ENCODE data around the gene HRC. TPM values are rescaled to one million over a fixed set of nuclear protein-coding genes. Genes with fewer than 3 reads are reported as not detected.
"Not testable (repeated sequence)": the region's sequence is repeated elsewhere in the genome, so short reads cannot be mapped to it uniquely, and the experiment has no call there.

The HRC gene
- polyA plus RNA-seq, 1 donor: 1.8 TPM

DNA sequence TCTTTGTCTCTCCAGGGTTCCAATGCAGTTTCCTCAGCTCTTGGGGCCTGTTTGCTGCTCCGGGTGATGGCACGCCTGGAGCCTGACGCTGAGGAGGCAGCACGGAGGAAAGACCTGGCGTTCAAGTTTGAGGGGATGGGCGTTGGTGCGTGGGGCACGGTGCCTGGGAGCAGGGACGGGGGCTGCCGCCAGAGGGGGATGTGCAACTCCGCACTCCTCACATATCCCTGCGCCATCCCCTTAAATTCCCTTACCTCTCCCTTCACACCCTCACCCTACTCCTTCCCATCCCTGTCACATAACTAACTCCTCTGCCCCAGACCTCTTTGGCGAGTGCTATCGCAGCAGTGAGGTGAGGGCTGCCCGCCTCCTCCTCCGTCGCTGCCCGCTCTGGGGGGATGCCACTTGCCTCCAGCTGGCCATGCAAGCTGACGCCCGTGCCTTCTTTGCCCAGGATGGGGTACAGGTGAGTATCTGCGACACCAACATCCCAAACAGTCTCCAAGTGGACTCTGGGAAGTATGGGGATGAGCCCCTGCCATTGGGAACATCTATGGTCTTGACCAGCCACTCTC, 33.5 kb upstream of the HRC start:
- peaks cover 4% of the 10 kb centered on the region for H3K36me3 ChIP-seq (ENCODE audit: control insufficient read depth, insufficient read depth, low read length)
- no peak overlapping the region for H3K4me3 ChIP-seq (ENCODE audit: low read length)
- no peak overlapping the region for H3K27ac ChIP-seq (ENCODE audit: low read length)
- no peaks in the 10 kb centered on the region for H3K4me1 ChIP-seq (ENCODE audit: control insufficient read depth, insufficient read depth, low read length)
- peaks cover 8% of the 10 kb centered on the region for H3K9me3 ChIP-seq (ENCODE audit: control insufficient read depth, low read depth, low read length)
- no peak for DNase-seq
- peaks cover 27% of the 10 kb centered on the region for H3K27me3 ChIP-seq (ENCODE audit: control insufficient read depth, insufficient read depth, low read length)
- WGBS (ENCODE audit: insufficient coverage, low lambda C conversion rate): no CpG with 5 or more reads among the region's 21 CpGs

DNA sequence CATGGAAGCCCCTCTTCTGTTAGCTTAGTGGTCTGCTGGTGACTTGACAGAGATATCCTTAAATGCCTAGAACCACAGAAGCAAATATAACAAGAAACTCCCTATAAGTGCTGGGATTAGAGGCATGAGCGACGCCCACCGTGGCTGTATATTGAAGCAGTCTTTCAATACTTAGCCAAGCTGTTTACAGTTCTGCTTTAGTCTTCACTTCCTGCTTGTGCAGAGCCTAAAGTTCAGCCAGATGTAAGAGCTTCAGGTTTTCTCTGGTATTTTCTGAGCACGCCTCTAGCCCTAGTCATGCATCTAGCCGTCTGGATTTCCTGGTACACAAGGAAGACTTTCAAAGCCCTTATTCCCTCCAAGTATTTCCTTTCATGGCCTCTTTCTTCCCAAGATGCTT, 30.9 kb upstream of the HRC start:
- Histone ChIP-seq H3K27me3 (ENCODE audit: control insufficient read depth, insufficient read depth, low read length) (peaks cover 32% of the 10 kb centered on the region), H3K9me3 (ENCODE audit: control insufficient read depth, low read depth, low read length) (peaks cover 26% of the 10 kb centered on the region), H3K27ac (ENCODE audit: low read length) (no peak overlapping the region), H3K4me1 (ENCODE audit: control insufficient read depth, insufficient read depth, low read length) (no peaks in the 10 kb centered on the region), H3K4me3 (ENCODE audit: low read length) (no peak overlapping the region), H3K36me3 (ENCODE audit: control insufficient read depth, insufficient read depth, low read length) (peaks cover 4% of the 10 kb centered on the region)
- no CpG with 5 or more reads among the region's 5 CpGs for WGBS (ENCODE audit: insufficient coverage, low lambda C conversion rate)
- no peak for DNase-seq

DNA sequence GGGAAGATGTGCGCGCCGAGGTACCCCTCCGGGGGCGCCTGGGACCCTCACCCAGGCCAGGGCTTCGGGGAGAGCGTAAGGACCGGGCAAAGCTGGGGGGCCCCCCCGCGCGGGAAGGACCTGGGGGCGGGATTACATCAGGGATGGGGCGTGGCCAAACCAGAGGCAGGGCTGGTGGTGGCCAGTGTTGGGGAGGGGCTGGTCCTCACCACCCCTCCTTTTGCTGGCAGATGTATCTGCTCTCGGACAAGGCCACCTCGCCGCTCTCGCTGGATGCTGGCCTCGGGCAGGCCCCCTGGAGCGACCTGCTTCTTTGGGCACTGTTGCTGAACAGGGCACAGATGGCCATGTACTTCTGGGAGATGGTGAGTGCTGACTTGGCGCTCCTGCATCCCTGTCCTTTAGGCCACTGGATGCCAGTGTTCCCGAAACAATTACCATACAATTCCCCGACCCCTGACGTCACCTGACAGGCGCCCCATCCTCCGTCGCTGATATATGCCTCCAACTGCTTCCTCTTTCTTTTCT, 27.7 kb upstream of the HRC start:
- H3K4me1 ChIP-seq (ENCODE audit: control insufficient read depth, insufficient read depth, low read length): no peaks in the 10 kb centered on the region
- H3K27me3 ChIP-seq (ENCODE audit: control insufficient read depth, insufficient read depth, low read length): peaks cover 20% of the 10 kb centered on the region
- H3K9me3 ChIP-seq (ENCODE audit: control insufficient read depth, low read depth, low read length): peaks cover 26% of the 10 kb centered on the region
- no peak overlapping the region for H3K4me3 ChIP-seq (ENCODE audit: low read length)
- DNase-seq: no peak
- no peak overlapping the region for H3K27ac ChIP-seq (ENCODE audit: low read length)
- peaks cover 2% of the 10 kb centered on the region for H3K36me3 ChIP-seq (ENCODE audit: control insufficient read depth, insufficient read depth, low read length)
- no CpG with 5 or more reads among the region's 26 CpGs for WGBS (ENCODE audit: insufficient coverage, low lambda C conversion rate)

DNA sequence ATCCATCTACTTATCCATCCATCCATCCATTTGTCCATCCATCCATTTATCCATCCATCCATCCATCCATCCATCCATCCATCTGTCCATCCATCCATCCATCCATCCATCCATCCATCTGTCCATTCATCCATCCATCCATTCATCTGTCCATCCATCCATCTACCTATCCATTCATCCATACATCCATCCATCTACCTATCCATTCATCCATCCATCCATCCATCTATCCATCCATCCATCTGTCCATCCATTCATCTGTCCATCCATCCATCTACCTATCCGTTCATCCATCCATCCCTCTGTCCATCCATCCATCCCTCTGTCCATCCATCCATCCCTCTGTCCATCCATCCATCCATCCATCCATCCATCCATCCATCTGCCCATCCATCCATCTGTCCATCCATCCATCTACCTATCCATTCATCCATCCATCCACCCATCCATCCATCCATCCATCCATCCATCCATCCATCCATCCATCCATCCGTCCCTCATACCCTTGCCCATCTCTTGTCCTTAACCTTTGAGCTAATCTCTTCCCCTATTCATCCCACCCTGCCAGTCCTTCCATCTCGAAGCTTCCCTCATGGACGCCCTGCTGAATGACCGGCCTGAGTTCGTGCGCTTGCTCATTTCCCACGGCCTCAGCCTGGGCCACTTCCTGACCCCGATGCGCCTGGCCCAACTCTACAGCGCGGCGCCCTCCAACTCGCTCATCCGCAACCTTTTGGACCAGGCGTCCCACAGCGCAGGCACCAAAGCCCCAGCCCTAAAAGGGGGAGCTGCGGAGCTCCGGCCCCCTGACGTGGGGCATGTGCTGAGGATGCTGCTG, 27.0 kb upstream of the HRC start:
- H3K36me3 ChIP-seq (ENCODE audit: control insufficient read depth, insufficient read depth, low read length); H3K4me1 ChIP-seq (ENCODE audit: control insufficient read depth, insufficient read depth, low read length); H3K4me3 ChIP-seq (ENCODE audit: low read length); H3K27ac ChIP-seq (ENCODE audit: low read length); DNase-seq: not testable (repeated sequence)
- 89% methylated on average over 1 of the region's 20 CpGs for WGBS (ENCODE audit: insufficient coverage, low lambda C conversion rate)
- H3K27me3 ChIP-seq (ENCODE audit: control insufficient read depth, insufficient read depth, low read length): peaks cover 17% of the 10 kb centered on the region
- peaks cover 26% of the 10 kb centered on the region for H3K9me3 ChIP-seq (ENCODE audit: control insufficient read depth, low read depth, low read length)

DNA sequence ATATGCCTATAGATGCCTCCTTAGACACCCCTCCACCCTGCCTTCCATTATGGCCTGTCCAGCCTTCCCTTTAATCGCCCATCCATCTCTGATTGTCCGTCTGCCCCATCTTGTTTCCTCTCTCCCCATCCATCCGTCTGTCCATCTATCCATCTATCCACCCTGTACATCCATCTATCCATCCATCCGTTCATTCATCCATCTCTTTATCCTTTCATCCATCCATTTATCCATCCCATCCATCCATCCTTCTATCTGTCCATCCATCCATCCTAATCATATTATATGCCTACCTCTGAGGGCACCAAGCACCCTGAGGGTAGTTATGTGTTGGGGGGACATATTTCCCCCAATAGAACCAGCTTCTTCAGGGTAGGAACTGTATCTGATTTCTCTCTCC, 25.5 kb upstream of the HRC start:
- Histone ChIP-seq H3K9me3 (ENCODE audit: control insufficient read depth, low read depth, low read length) (peaks cover 26% of the 10 kb centered on the region), H3K4me1 (ENCODE audit: control insufficient read depth, insufficient read depth, low read length) (no peaks in the 10 kb centered on the region), H3K4me3 (ENCODE audit: low read length) (no peak overlapping the region), H3K27ac (ENCODE audit: low read length) (no peak overlapping the region), H3K36me3 (ENCODE audit: control insufficient read depth, insufficient read depth, low read length) (peaks cover 2% of the 10 kb centered on the region), H3K27me3 (ENCODE audit: control insufficient read depth, insufficient read depth, low read length) (peaks cover 22% of the 10 kb centered on the region)
- 100% methylated on average over 4 of the region's 4 CpGs for WGBS (ENCODE audit: insufficient coverage, low lambda C conversion rate)
- DNase-seq: no peak

DNA sequence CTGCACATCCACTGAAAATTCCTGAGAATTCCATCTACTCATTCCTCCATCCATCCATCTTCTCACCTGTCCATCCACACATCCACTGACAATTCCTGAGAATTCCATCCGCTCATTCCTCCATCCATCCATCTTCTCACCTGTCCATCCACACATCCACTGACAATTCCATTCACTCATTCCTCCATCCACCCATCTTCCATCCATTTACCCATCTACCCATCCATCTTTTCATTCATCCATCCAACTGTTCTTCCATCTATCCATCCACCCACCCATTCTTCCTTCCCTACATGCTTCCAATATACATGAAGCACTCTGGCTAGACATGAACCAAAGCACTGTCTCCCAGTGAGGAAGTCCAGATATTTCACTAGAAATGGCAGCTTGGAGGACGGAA, 18.0 kb upstream of the HRC start:
- Histone ChIP-seq H3K27ac (ENCODE audit: low read length) (no peak overlapping the region), H3K4me3 (ENCODE audit: low read length) (no peak overlapping the region), H3K36me3 (ENCODE audit: control insufficient read depth, insufficient read depth, low read length) (peaks cover 3% of the 10 kb centered on the region), H3K27me3 (ENCODE audit: control insufficient read depth, insufficient read depth, low read length) (peaks cover 28% of the 10 kb centered on the region), H3K4me1 (ENCODE audit: control insufficient read depth, insufficient read depth, low read length) (no peaks in the 10 kb centered on the region), H3K9me3 (ENCODE audit: control insufficient read depth, low read depth, low read length) (no peaks in the 10 kb centered on the region)
- 90% methylated on average over 1 of the region's 2 CpGs for WGBS (ENCODE audit: insufficient coverage, low lambda C conversion rate)
- DNase-seq: no peak

DNA sequence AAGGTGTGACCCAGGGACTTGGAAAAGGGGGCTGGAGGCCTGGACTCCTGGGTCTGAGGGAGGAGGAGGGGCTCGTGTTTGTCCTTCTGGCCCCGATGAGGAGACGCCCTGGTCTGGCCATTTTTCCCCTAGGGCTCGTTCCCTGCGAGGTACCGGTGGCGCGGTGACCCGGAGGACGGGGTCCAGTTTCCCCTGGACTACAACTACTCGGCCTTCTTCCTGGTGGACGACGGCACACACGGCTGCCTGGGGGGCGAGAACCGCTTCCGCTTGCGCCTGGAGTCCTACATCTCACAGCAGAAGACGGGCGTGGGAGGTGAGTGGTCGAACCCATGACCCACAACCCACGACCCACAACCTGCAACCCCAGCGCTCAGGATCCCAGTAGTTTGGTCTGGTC, 13.2 kb upstream of the HRC start:
- Histone ChIP-seq H3K36me3 (ENCODE audit: control insufficient read depth, insufficient read depth, low read length) (peaks cover 2% of the 10 kb centered on the region), H3K4me1 (ENCODE audit: control insufficient read depth, insufficient read depth, low read length) (peaks cover 5% of the 10 kb centered on the region), H3K4me3 (ENCODE audit: low read length) (no peak overlapping the region), H3K9me3 (ENCODE audit: control insufficient read depth, low read depth, low read length) (peaks cover 7% of the 10 kb centered on the region), H3K27me3 (ENCODE audit: control insufficient read depth, insufficient read depth, low read length) (peaks cover 48% of the 10 kb centered on the region), H3K27ac (ENCODE audit: low read length) (no peak overlapping the region)
- DNase-seq: no peak
- no CpG with 5 or more reads among the region's 23 CpGs for WGBS (ENCODE audit: insufficient coverage, low lambda C conversion rate)

DNA sequence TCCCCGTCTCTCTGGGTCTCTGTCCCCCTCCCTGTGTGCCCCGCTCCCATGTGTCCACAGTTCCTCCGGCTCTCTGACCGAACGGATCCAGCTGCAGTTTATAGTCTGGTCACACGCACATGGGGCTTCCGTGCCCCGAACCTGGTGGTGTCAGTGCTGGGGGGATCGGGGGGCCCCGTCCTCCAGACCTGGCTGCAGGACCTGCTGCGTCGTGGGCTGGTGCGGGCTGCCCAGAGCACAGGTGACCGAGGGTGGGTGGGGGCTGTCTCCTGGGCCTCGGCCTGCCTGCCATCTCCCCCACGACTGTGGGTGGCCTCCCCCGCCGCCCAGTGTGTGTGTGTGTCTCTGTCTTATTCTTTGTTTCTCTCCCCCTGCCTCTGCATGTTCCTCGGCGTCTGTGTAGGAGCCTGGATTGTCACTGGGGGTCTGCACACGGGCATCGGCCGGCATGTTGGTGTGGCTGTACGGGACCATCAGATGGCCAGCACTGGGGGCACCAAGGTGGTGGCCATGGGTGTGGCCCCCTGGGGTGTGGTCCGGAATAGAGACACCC, 12.7 kb upstream of the HRC start:
- H3K4me3 ChIP-seq (ENCODE audit: low read length): no peak overlapping the region
- no peak for DNase-seq
- H3K27me3 ChIP-seq (ENCODE audit: control insufficient read depth, insufficient read depth, low read length): peaks cover 45% of the 10 kb centered on the region
- WGBS (ENCODE audit: insufficient coverage, low lambda C conversion rate): no CpG with 5 or more reads among the region's 25 CpGs
- peaks cover 7% of the 10 kb centered on the region for H3K9me3 ChIP-seq (ENCODE audit: control insufficient read depth, low read depth, low read length)
- peaks cover 5% of the 10 kb centered on the region for H3K4me1 ChIP-seq (ENCODE audit: control insufficient read depth, insufficient read depth, low read length)
- no peaks in the 10 kb centered on the region for H3K36me3 ChIP-seq (ENCODE audit: control insufficient read depth, insufficient read depth, low read length)
- no peak overlapping the region for H3K27ac ChIP-seq (ENCODE audit: low read length)

DNA sequence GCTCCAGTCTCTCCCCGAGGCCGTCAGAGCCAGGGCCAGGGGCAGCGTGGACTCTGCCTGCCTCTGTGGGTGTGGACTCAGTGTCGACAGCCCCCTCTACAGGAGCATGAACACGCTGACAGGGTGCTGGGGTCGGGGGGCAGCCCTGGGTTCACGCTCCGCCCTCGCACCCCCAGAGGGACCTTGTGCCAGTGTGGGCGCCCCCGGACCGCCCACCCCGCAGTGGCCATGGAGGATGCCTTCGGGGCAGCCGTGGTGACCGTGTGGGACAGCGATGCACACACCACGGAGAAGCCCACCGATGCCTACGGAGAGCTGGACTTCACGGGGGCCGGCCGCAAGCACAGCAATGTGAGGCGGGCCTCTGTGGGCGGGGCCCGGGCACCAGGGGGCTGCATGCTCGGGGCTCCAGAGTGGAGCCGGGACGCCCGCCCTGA, 10.7 kb upstream of the HRC start:
- WGBS (ENCODE audit: insufficient coverage, low lambda C conversion rate): no CpG with 5 or more reads among the region's 30 CpGs
- H3K4me1 ChIP-seq (ENCODE audit: control insufficient read depth, insufficient read depth, low read length): peaks cover 5% of the 10 kb centered on the region
- peaks cover 7% of the 10 kb centered on the region for H3K9me3 ChIP-seq (ENCODE audit: control insufficient read depth, low read depth, low read length)
- no peak for DNase-seq
- H3K36me3 ChIP-seq (ENCODE audit: control insufficient read depth, insufficient read depth, low read length): no peaks in the 10 kb centered on the region
- no peak overlapping the region for H3K27ac ChIP-seq (ENCODE audit: low read length)
- H3K4me3 ChIP-seq (ENCODE audit: low read length): no peak overlapping the region
- peaks cover 40% of the 10 kb centered on the region for H3K27me3 ChIP-seq (ENCODE audit: control insufficient read depth, insufficient read depth, low read length)

DNA sequence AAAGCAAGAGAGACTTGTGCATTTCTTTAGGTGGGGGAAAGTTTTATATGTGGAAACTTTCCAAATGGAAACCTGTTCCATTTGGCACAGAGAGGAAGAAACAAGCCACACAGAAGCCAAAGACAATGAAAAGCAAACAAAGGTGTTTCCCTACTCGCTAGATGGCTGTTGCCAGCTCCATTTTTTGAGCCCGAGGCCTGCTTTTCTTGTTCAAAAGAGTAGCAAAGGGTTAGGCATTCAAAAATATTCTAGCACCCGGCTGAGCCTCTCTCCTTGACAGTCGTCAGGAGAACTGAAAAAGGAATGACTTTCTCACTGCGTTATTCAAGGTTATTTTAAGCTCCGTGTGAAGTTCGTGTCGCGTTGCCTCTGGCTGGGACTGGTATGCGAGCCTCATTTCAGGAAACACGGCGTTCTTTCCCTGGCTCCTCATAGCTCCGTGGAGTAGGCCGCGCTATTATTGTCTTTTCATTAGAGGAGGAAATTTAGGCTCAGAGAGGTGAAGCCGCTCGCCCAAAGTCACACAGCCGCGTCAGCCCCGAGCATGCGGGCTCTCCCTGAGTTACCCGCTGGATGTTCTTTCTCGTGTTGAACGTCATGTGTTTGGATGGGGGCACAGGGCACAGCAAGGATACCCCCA, 10.0 kb upstream of the HRC start:
- Histone ChIP-seq H3K27me3 (ENCODE audit: control insufficient read depth, insufficient read depth, low read length) (peaks cover 40% of the 10 kb centered on the region), H3K27ac (ENCODE audit: low read length) (no peak overlapping the region), H3K36me3 (ENCODE audit: control insufficient read depth, insufficient read depth, low read length) (no peaks in the 10 kb centered on the region), H3K4me1 (ENCODE audit: control insufficient read depth, insufficient read depth, low read length) (peaks cover 10% of the 10 kb centered on the region), H3K4me3 (ENCODE audit: low read length) (no peak overlapping the region), H3K9me3 (ENCODE audit: control insufficient read depth, low read depth, low read length) (peaks cover 7% of the 10 kb centered on the region)
- no peak for DNase-seq
- 40% methylated on average over 2 of the region's 24 CpGs for WGBS (ENCODE audit: insufficient coverage, low lambda C conversion rate)

Measured in large intestine (tissue), 3 donors.